Pons (tissue), 1 donor: ENCODE measurements around the gene POLR2C.
"Not testable (repeated sequence)": the region's sequence is repeated elsewhere in the genome, so short reads cannot be mapped to it uniquely, and the experiment has no call there.

Source experiments
- DNase-seq: peaks from one replicate; pipeline ENCODE4 v3.0.0-alpha.2; 2016; ENCODE audit warnings: low spot score

The POLR2C gene

GRCh38 chr16:57462209-57462977 lies at the start of gene POLR2C:
Gene POLR2C, plus strand, starts transcription at chr16:57462679. Its CDS starts 46 bp downstream, at chr16:57462725.
- peak; percentile 58 for DNase-seq

DNA sequence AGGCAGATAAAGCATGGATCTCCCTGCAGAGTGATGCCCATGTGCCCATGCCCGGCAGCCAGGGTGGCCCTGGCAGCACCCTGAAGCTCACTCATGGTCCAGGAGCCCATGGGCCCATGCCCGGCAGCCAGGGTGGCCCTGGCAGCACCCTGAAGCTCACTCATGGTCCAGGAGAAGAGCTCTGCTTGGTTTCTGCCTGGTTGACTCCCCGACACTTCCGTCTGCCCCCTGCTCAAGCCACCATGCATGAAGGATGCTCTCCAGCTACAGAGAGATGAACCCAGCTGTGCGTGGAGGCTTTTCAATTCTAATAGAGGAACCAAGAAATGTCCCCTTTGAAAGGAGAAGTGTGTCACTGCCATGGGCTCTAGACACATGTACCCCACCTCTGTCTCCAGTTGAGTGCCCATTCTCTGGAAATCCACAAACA lies 49.2 kb upstream of the POLR2C start:
- no peak for DNase-seq

GRCh38 chr16:57413733-57414132 lies 48.7 kb upstream of the POLR2C start:
- no peak for DNase-seq

DNA sequence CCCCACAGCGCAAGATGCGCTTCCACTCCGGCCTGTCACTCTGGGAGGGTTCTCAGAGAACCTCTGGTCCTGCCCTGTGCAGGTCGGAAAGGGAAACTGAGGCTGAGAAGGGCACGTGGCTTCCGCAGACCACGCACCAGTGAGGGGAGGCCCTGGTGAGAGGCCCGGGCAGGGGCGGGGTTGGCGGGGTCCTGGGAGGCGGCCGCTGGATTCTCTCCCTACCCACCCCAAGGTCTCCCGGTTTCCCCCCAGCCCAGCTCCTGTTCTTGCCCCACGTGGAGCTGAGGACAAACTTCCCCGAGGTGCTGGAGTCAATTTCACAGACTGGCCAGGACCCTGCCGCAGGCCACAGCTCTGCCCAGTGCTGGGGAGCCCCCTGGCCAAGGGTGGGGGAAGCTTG lies 46.4 kb upstream of the POLR2C start:
- DNase-seq: no peak

DNA sequence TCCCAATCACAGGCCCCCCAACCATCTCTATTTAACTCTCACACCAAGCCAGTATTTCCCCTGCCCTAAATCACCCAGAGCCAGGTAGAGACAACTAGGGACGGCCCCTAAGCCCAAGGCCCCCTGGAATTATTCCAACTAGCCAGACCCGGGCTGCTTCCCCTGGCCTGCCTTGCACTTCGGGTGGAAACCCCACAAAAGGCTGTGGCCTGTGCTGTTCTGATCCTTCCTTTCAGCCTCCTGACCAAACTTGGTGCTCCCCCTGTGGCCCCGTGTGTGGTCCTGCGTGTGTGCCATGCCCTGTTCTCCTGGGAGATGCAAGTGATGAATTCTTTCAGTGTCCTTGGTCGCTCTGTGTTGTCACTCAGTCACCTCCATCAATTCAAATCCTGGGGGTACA lies 43.0 kb upstream of the POLR2C start:
- no peak for DNase-seq

DNA sequence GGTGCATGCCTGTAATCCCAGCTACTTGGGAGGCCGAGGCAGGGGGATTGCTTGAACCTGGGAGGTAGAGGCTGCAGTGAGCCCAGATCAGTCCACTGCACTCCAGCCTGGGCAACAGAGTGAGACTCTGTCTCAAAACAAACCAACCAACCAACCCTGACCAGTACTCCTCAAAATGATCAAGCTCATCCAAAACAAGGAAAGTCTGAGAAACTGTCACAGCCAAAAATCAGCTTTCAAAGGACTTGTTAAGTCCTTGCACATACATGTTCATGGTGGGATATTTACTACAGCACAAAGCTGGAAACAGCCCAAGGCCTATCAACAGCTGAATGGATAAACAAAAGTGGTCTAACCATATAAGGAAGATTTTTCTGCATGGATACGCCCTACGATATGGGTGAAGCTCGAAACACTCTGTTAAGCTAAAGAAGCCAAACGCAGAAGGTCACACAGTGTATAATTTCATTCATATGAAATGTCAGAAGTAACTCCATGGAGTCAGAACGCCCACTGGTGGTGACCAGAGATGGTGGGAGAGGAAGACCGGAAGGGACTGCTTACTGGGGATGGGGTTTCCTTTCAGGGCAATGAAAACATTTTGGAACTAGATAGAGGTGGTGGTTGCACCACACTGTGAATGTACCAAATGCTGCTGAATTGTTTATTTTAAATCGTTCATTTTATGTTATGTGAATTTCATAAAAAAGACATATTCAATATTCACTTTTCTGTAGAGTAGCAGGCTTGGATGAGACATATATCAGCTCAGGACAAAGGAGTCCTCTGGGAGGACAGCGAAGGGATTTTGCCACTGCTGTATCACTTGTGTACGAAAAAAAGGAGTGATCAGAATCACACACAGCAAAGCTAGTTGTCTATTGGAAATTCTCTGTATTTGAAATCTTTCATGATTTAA lies 40.2 kb upstream of the POLR2C start:
- peak; percentile 42 for DNase-seq

GRCh38 chr16:57423152-57423551 lies 39.3 kb upstream of the POLR2C start:
- no peak for DNase-seq

GRCh38 chr16:57424583-57424982 lies 37.9 kb upstream of the POLR2C start:
- DNase-seq: peak; percentile 27

GRCh38 chr16:57426356-57426755 lies 36.1 kb upstream of the POLR2C start:
- DNase-seq: no peak

- no peak for DNase-seq
Observed at GRCh38 chr16:57427307-57427706, 35.2 kb upstream of the POLR2C start.

- no peak for DNase-seq
Observed at GRCh38 chr16:57427824-57428223, 34.7 kb upstream of the POLR2C start.

GRCh38 chr16:57430955-57431354 lies 31.5 kb upstream of the POLR2C start:
- no peak for DNase-seq

- DNase-seq: no peak
Observed at GRCh38 chr16:57432505-57432904, 30.0 kb upstream of the POLR2C start.

DNA sequence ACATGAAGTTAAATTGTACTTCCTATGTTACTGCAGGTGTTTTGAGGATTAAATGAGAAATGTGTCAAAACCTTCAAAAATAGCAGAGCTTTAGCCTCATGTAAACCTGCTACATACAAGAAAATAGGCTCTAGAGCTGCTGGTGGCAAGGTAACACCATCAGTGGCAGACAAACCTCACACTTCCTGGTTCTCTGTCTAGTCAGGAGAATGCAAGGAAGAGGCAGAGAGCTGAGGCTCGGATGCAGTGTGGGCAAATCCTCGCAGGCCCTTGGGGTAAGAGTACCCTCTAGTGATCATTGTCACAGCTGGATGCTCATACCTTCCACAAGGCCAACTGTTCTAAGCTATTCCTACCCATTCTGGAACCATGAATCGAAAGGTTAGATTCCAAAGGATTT lies 29.5 kb upstream of the POLR2C start:
- no peak for DNase-seq

- DNase-seq: no peak
Observed at GRCh38 chr16:57434003-57434402, 28.5 kb upstream of the POLR2C start.

DNA sequence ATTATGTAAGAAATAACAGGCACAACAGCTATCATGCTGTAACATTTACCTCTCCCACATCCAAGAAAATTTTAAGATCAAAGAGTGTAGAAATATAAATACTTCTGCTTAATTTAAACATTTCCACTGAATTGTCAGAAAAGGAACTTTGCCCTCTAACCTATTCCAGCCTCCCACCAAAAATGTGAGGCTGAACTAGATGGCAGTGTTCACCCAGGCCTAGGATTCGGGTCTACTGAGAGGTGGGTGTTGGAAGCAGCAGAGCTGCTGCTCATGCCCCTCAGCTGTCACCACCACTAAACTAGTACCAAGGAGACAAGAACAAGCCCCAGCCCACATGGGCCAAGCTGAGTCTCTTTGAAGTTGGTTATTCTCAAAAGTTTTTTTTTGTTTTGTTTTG lies 26.6 kb upstream of the POLR2C start:
- DNase-seq: no peak

- not testable (repeated sequence) for DNase-seq
Observed at GRCh38 chr16:57439947-57440346, 22.5 kb upstream of the POLR2C start.

DNA sequence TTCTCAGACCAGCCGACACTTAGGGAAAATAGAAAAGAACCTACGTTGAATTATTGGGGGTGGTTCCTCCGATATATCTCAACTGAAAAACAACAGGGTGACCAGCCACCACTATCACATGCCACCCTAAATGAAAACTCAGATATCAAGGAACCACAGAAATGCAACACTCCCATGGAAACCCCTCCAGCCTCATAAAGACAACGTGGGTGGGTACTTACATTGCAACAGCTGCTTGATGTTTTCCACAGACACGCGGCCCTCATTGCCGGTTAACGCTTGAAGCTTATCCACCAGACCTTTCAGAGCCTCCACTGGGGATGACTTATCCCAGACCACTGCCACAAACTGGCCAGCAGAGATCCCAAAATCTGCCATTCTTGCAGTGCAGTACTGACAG lies 21.9 kb upstream of the POLR2C start:
- DNase-seq: not testable (repeated sequence)

- DNase-seq: no peak
Observed at GRCh38 chr16:57444711-57445110, 17.8 kb upstream of the POLR2C start.

- no peak for DNase-seq
Observed at GRCh38 chr16:57445510-57445909, 17.0 kb upstream of the POLR2C start.

- DNase-seq: peak; percentile 15
Observed at GRCh38 chr16:57446531-57447185, 15.8 kb upstream of the POLR2C start.

GRCh38 chr16:57447186-57447962 lies 15.1 kb upstream of the POLR2C start, which contains the start of the genes CIAPIN1 and COQ9:
Gene CIAPIN1, minus strand, starts transcription at chr16:57447385. Its CDS starts 6,457 bp downstream, at chr16:57440928.
Gene COQ9, plus strand, starts transcription at chr16:57447479. Its CDS starts 27 bp downstream, at chr16:57447506.
- DNase-seq: peak; percentile 86
